ENCODE results near the gene BUB1. TPM values are rescaled to one million over a fixed set of nuclear protein-coding genes. Genes with fewer than 3 reads are reported as not detected.
"Not testable (repeated sequence)": the region's sequence is repeated elsewhere in the genome, so short reads cannot be mapped to it uniquely, and the experiment has no call there.

Gene BUB1
- total and polyA plus RNA-seq, 9 of the 15 experiments (the other 6 are each of a cell fraction or from before 2014, with no cell fraction given), result 73.4 to 247 (median 118) TPM

GRCh38 chr2:110695146-110695898 is 17.5 kb upstream of the BUB1 start:
- Histone ChIP-seq H3K9ac (ENCODE audit: insufficient read depth in 1 of 2, low read depth in 2 of 2, low read length in 2 of 2) (peak overlapping the region; percentile 18 to 45; a peak in 3 of 4 replicates), H3K27ac (ENCODE audit: extremely low read depth, low read depth, low read length) (peak overlapping the region; percentile 77), H3K4me2 (ENCODE audit: insufficient read depth, low read length) (peak overlapping the region; percentile 45), H2AFZ (ENCODE audit: low read depth, low read length) (peak overlapping the region; percentile 75), H3K4me1 (replicated peaks in 1 of 2; ENCODE audit: control insufficient read depth in 2 of 2, insufficient read depth in 2 of 2, low read length in 2 of 2) (peaks cover 22 to 46% of the 10 kb centered on the region in 2 experiments; a peak in 4 of 5 replicates)
- H4K20me1 ChIP-seq (replicated peaks; ENCODE audit: control insufficient read depth, insufficient read depth, low read length); H3K79me2 ChIP-seq (ENCODE audit: control insufficient read depth, insufficient read depth, low read length); H3K9me1 ChIP-seq (ENCODE audit: control insufficient read depth, insufficient read depth, low read length); H3K4me3 ChIP-seq; H3K36me3 ChIP-seq (ENCODE audit: control insufficient read depth, insufficient read depth, low read length); in situ Hi-C loops (cut with MboI); H3K27me3 ChIP-seq (ENCODE audit: control insufficient read depth in 2 of 2, insufficient read depth in 2 of 2, low read length in 2 of 2); H3K9me3 ChIP-seq (replicated peaks; ENCODE audit: control insufficient read depth, insufficient read depth, low read depth, low read length); CTCF ChIA-PET (ENCODE audit: low intra/inter-chr PET ratio); BruUV-seq (replicated peaks); TF ChIP-seq ATF1 (CRISPR knock-in tag; IDR thresholded peaks at IDR 0.05): not testable (repeated sequence)
- FAIRE-seq, result peak; percentile 90
- POLR2A ChIA-PET, result interaction anchor here (0.5 to 2.6 kb wide), 5 partner anchors 16 to 25 kb away, joined by 3 to 11 read pairs (median 4); partner anchors contain the start of gene BUB1
- peak in 1 of 4 experiments; percentile 88 for DNase-seq (ENCODE audit: extremely low read depth in 1 of 4, low spot score in 3 of 4)
- intact Hi-C loops (cut with micrococcal nuclease), result loop anchor here (2.0 kb wide), 1 partner anchor 17 kb away; the partner anchor contains the start of gene BUB1
- 0% methylated on average over 3 of the region's 5 CpGs for WGBS (ENCODE audit: insufficient coverage, low coverage, missing lambda C conversion rate)
- peak; percentile 65 for ATAC-seq
- TF ChIP-seq VEZF1 (CRISPR knock-in tag; IDR thresholded peaks at IDR 0.05), result peak; percentile 67
- TF ChIP-seq SMAD4 (CRISPR knock-in tag; conservative IDR thresholded peaks at IDR 0.05), result peak; percentile 61; the same call in 1 of the 2 replicates
- 0 out of 2 replicates have a peak, but pooled peaks have one; percentile 18 for TF ChIP-seq POLR2AphosphoS5 (IDR thresholded peaks at IDR 0.05; ENCODE audit: control insufficient read depth, insufficient read depth, low read depth, low read length)
- TF ChIP-seq ATF1 (tag; IDR thresholded peaks at IDR 0.05), result peak; percentile 30; the same call in 1 of the 2 replicates
- peak; percentile 84 for TF ChIP-seq DPF2 (IDR thresholded peaks at IDR 0.05)
- peak; percentile 68 for TF ChIP-seq BRD9 (IDR thresholded peaks at IDR 0.05; ENCODE audit: low read depth, partially characterized antibody)
- TF ChIP-seq ZNF583 (CRISPR knock-in tag; IDR thresholded peaks at IDR 0.05), result 0 out of 2 replicates have a peak, but pooled peaks have one; percentile 20
- peak; percentile 38; the same call in 1 of the 2 replicates for TF ChIP-seq ZNF316 (IDR thresholded peaks at IDR 0.05)
- TF ChIP-seq NFIC (IDR thresholded peaks at IDR 0.05), result peak; percentile 97
- TF ChIP-seq LEF1 (IDR thresholded peaks at IDR 0.05), result peak; percentile 67; the same call in 1 of the 2 replicates
- TF ChIP-seq KDM1A (IDR thresholded peaks at IDR 0.05), result peak in 1 of 2 experiments; percentile 24; a peak in 1 of 4 replicates
- peak; percentile 58 for TF ChIP-seq EHMT2 (IDR thresholded peaks at IDR 0.05)
- TF ChIP-seq TRIM28 (IDR thresholded peaks at IDR 0.05), result peak; percentile 53; the same call in 1 of the 2 replicates
- TF ChIP-seq RCOR1 (IDR thresholded peaks at IDR 0.05; ENCODE audit: borderline replicate concordance in 1 of 2, low read depth in 2 of 2, low read length in 2 of 2), result peak in 1 of 2 experiments; percentile 29; a peak in 1 of 4 replicates
- peak in 1 of 2 experiments; percentile 0 for TF ChIP-seq E2F6 (IDR thresholded peaks at IDR 0.05; ENCODE audit: borderline replicate concordance in 1 of 2, extremely low read depth in 1 of 2, insufficient read depth in 1 of 2, insufficient read length in 1 of 2, low read depth in 1 of 2, low read length in 1 of 2, poor library complexity in 1 of 2, severe bottlenecking in 1 of 2)
- peak; percentile 35 to 39; a peak in 1 of 4 replicates for TF ChIP-seq MNT (conservative IDR thresholded peaks at IDR 0.05)
- TF ChIP-seq TCF3 (CRISPR knock-in tag; IDR thresholded peaks at IDR 0.05), result peak; percentile 43; the same call in 1 of the 2 replicates
- TF ChIP-seq NFRKB (IDR thresholded peaks at IDR 0.05; ENCODE audit: low read depth), result peak; percentile 89; the same call in 1 of the 2 replicates

All from K562 (cell line).